Spinal cord (tissue), 10 donors: Measurements from ENCODE around the gene CCL24. TPM values are rescaled to one million over a fixed set of nuclear protein-coding genes. Genes with fewer than 3 reads are reported as not detected.
A peak's percentile ranks its signal among the peaks of the same experiment; 100 is the strongest.
"Not testable (repeated sequence)": the region's sequence is repeated elsewhere in the genome, so short reads cannot be mapped to it uniquely, and the experiment has no call there.

Experiments
- DNase-seq, 6 donors: peaks; one replicate each; pipeline versions ENCODE4 v3.0.0 to v3.0.0-alpha.2; 2013 to 2015; ENCODE audit warnings: low spot score in 6 of 6, low read depth in 4 of 6
- H3K27ac ChIP-seq: one replicate; pipeline ENCODE4 v1.5.1; 2013; ENCODE audit warnings: low read depth, low read length, control low read depth
- H3K27me3 ChIP-seq: one replicate; pipeline ENCODE4 v1.6.1; 2013; ENCODE audit warnings: low read length; ENCODE audit not compliant: control insufficient read depth, insufficient read depth
- H3K36me3 ChIP-seq: one replicate; pipeline ENCODE4 v1.6.1; 2013; ENCODE audit warnings: low read length; ENCODE audit not compliant: control insufficient read depth, insufficient read depth
- H3K4me1 ChIP-seq: one replicate; pipeline ENCODE4 v1.6.1; 2013; ENCODE audit warnings: low read length; ENCODE audit not compliant: control insufficient read depth, insufficient read depth
- H3K4me3 ChIP-seq: one replicate; pipeline ENCODE4 v1.5.1; 2013; ENCODE audit warnings: low read depth, low read length, control low read depth
- H3K9me3 ChIP-seq: one replicate; pipeline ENCODE4 v1.6.1; 2013; ENCODE audit warnings: low read length; ENCODE audit not compliant: control insufficient read depth, insufficient read depth
- WGBS: methylation state at CpG from one replicate; pipeline ENCODE4 v1.1.5; 2013; ENCODE audit warnings: missing lambda C conversion rate; ENCODE audit not compliant: insufficient coverage; 5-methylcytosine and 5-hydroxymethylcytosine counted together
- polyA plus RNA-seq, 2 donors: library from polyadenylated mRNA; unstranded; fragments of 120-200 nt; gene quantifications; one replicate each; pipeline ENCODE4 v1.2.1, GENCODE V29; 2013; ENCODE audit not compliant: insufficient read length in 2 of 2
- total RNA-seq, 2 donors: library from RNA; depleted of rRNA in 1 of 2; stranded (reverse); fragments of 120-200 nt in 1 of 2; fragments of >200 nt in 1 of 2; gene quantifications; one replicate each; pipeline versions ENCODE4 v1.2.3 to v1.2.4, GENCODE V29; 2013 to 2014
- donor health status: healthy.

The CCL24 gene
- total and polyA plus RNA-seq, 4 donors = not detected

DNA sequence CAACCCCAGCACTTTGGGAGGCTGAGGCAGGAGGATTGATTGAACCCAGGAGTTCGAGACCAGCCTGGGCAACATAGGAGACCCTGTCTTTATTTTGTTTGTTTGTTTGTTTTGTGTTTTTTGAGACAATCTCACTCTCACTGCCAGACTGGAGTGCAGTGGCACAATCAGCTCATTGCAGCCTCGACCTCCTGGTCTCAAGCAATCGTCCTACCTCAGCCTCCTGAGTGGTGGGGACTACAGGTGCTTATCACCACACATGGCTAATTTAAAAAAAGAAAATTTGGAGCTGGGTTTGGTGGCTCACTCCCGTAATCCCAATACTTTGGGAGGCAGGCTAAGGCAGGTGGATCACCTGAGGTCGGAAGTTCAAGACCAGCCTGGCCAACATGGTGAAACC is 30.6 kb upstream of the CCL24 start:
- Histone ChIP-seq H3K27me3 (no peaks in the 10 kb centered on the region), H3K36me3 (no peaks in the 10 kb centered on the region), H3K4me3 (no peak overlapping the region), H3K9me3 (no peaks in the 10 kb centered on the region), H3K4me1 (no peaks in the 10 kb centered on the region), H3K27ac (no peak overlapping the region)
- no peak for DNase-seq
- 80% methylated on average over 1 of the region's 5 CpGs for WGBS

DNA sequence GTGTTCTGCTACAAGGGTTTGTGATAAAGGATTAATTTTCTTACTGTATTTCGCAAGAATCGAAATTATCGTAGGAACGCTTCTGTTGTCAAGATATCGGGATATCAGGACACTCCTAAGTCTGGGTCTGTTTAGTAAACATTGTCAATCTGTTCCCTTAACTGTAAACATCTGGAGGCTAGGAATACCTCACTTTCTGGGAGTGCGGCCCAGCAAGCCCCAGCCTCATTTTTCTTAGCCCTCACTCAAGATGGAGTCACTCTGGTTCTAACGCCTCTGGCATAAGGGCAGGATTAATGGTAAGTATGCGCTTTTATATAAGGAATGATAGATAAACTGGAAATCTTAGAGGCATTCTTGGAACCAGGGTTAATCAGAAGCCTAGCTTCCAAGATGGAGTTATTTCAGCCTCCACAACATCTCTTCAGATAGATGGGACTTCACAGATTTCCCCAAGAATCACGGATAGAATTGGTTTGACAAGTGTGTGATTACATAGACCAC is 30.1 kb upstream of the CCL24 start:
- DNase-seq = no peak
- Histone ChIP-seq H3K27ac (no peak overlapping the region), H3K27me3 (no peaks in the 10 kb centered on the region), H3K36me3 (no peaks in the 10 kb centered on the region), H3K4me1 (no peaks in the 10 kb centered on the region), H3K9me3 (no peaks in the 10 kb centered on the region), H3K4me3 (no peak overlapping the region)
- WGBS = 96% methylated on average over 4 of the region's 9 CpGs

DNA sequence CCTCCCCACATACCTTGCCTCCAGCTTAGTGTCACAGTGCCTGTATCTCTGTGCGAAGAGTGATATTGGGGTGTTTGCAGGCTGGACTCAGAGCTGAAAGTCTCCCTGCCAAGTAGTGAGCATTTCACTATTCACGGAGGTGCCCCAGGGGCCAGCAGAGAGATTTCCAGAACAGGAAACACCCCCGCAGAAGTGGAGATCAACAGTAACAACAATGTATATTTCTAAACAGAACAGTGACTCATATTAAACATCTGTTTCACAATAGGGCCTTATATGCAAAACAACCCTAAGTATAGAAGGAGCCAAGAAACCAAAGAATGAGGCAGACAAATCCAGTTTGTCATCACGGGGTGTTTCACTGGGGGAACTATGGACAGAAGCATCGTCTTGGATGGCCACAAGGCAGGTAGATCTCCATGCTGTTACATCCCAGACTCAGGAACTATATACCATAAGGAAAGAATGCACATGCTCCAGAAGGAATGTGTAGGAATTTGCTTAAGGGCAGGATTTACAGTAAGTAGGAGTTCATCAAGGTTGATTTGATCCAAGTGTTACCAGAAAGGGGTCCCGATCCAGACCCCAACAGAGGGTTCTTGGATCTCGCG is 29.3 kb upstream of the CCL24 start:
- H3K4me3 ChIP-seq = no peak overlapping the region
- peak overlapping the region; percentile 10 for H3K27ac ChIP-seq
- H3K36me3 ChIP-seq = no peaks in the 10 kb centered on the region
- no peaks in the 10 kb centered on the region for H3K9me3 ChIP-seq
- DNase-seq = no peak
- 76% methylated on average over 5 of the region's 8 CpGs for WGBS
- no peaks in the 10 kb centered on the region for H3K27me3 ChIP-seq
- no peaks in the 10 kb centered on the region for H3K4me1 ChIP-seq

DNA sequence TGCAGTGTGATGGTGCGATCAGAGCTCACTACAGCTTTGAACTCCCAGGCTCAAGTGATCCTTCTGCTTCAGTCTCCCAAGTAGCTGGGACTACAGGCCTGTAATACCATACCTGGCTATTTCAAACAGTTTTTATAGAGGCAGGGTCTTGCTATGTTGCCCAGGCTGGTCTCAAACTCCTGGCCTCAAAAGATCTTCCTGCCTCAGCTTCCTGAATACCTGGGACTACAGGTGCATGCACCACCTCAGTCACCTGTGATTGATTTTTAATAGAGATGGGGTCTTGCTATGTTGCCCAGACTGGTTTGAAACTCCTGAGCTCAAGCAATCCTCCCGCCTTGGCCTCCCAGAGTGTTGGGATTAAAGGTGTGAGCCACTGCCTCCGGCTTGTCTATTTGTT is 26.4 kb upstream of the CCL24 start:
- H3K27me3 ChIP-seq = no peaks in the 10 kb centered on the region
- DNase-seq = no peak
- H3K36me3 ChIP-seq = no peaks in the 10 kb centered on the region
- no peaks in the 10 kb centered on the region for H3K4me1 ChIP-seq
- WGBS = 86% methylated on average over 1 of the region's 3 CpGs
- H3K9me3 ChIP-seq = no peaks in the 10 kb centered on the region
- no peak overlapping the region for H3K4me3 ChIP-seq
- no peak overlapping the region for H3K27ac ChIP-seq

DNA sequence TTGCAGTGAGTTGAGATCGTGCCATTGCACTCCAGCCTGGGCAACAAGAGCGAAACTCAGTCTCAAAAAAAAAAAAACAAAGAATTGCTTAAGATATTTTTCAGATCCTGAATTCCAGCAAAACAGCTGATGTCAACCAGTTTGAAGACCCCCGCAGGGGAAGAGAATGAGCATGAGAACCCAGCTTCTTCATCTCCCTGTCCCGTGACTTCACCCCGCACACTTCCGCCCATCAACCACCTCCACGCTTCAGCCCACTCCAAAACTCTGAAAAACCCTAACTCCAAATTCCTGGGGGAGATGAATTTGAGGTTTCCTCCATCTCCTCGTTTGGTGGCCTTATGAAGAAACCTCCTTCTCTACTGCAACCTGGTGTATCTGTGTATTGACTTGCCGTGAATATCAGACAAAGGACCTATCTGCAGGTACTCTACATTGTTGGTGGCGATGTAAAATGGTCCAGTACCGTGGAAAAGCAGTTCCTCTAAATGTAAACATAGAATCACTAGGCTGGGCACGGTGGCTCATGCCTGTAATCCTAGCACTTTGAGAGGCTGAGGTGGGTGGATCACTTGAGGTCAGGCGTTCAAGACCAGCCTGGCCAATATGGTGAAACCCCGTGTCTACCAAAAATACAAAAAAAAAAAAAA is 24.8 kb upstream of the CCL24 start:
- not testable (repeated sequence) for H3K9me3 ChIP-seq, H3K4me3 ChIP-seq, H3K4me1 ChIP-seq, H3K27me3 ChIP-seq, DNase-seq, H3K27ac ChIP-seq, H3K36me3 ChIP-seq
- 100% methylated on average over 1 of the region's 14 CpGs for WGBS

DNA sequence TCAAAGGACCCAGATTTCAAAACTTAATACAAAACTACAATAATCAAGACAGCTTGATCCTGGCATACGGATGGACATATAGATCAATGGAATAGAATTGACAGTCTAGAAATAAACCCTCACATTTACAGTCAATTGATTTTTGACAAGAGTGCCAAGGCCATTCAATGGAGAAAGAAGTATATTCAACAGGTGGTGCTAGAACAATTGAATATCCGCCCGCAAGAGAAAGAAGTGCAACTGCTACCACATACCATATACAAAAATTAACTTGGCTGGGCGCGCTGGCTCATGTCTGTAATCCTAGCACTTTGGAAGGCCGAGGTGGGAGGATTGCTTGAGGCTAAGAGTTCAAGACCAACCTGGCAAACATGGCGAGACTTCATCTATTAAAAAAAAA is 23.2 kb upstream of the CCL24 start:
- Histone ChIP-seq H3K4me3 (no peak overlapping the region), H3K36me3 (no peaks in the 10 kb centered on the region), H3K9me3 (no peaks in the 10 kb centered on the region), H3K4me1 (no peaks in the 10 kb centered on the region), H3K27ac (no peak overlapping the region), H3K27me3 (no peaks in the 10 kb centered on the region)
- no peak for DNase-seq
- no CpG with 5 or more reads among the region's 7 CpGs for WGBS

DNA sequence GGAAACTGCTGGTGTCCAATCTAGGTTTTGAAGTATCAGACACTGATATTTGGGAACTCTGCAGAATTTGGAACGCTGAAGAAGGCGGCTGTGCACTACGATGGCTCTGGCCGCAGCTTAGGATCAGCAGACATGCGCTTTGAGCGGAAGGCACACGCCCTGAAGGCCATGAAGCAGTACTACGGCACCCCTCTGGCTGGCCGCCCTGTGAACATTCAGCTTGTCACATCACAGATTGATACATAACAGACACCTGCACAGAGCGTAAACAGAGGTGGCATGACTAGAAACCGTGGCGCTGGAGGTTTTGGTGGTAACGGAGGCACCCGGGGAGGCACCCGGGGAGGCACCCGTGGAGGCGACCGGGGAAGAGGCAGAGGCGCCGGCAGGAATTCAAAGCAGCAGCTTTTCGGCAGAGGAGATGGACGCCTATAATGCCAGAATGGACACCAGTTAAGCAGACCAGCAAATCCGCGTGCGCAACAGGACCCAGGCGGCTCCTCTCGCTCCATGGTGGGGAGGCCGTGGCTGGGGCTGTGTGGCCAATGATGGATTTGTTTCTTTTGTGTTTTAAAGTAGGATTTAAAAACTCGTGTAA is 22.2 kb upstream of the CCL24 start:
- no peak overlapping the region for H3K27ac ChIP-seq
- no peaks in the 10 kb centered on the region for H3K27me3 ChIP-seq
- DNase-seq = no peak
- H3K36me3 ChIP-seq = no peaks in the 10 kb centered on the region
- H3K4me3 ChIP-seq = no peak overlapping the region
- H3K4me1 ChIP-seq = no peaks in the 10 kb centered on the region
- H3K9me3 ChIP-seq = no peaks in the 10 kb centered on the region
- 94% methylated on average over 22 of the region's 29 CpGs for WGBS

DNA sequence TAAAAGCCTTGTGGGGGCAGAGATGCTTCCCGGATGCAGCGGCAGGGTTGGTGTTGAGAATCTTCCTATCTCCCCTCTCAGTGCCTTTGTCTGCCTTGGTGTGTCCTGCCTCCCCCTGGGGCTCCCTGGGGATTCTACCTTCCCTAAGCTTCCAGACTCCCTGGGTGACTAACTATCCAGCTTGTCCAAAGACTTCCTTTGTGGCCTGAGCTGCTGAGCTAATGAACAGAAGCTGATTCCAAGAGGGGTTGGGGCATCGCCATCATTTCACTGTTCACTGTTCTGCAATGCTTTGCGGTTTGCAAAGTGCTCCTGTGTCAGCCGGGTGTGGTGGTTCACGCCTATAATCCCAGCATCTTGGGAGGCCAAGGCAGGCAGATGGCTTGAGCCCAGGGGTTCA is 20.1 kb upstream of the CCL24 start:
- not testable (repeated sequence) for DNase-seq, H3K27ac ChIP-seq, H3K4me3 ChIP-seq, H3K9me3 ChIP-seq, H3K36me3 ChIP-seq, H3K27me3 ChIP-seq, H3K4me1 ChIP-seq
- 75% methylated on average over 4 of the region's 6 CpGs for WGBS

DNA sequence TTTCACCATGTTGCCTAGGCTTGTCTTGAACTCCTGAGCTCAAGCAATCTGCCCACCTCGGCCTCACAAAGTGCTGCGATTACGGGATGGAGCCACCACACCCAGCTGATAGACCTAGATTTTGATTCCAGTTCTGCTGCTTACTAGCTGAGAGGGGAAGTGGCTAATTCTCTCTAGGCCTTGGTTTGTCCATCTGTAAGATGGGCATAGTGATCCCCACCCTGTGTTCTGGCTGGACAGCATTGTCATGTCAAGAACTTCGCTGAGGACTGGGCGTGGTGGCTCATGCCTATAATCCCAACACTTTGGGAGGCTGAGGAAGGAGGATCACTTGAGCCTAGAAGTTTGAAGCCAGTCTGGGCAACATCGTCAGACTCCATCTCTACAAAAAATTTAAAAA is 17.4 kb upstream of the CCL24 start:
- Histone ChIP-seq H3K27ac (no peak overlapping the region), H3K4me3 (no peak overlapping the region), H3K27me3 (no peaks in the 10 kb centered on the region), H3K4me1 (no peaks in the 10 kb centered on the region), H3K9me3 (no peaks in the 10 kb centered on the region), H3K36me3 (no peaks in the 10 kb centered on the region)
- WGBS = 90% methylated on average over 3 of the region's 6 CpGs
- DNase-seq = no peak

DNA sequence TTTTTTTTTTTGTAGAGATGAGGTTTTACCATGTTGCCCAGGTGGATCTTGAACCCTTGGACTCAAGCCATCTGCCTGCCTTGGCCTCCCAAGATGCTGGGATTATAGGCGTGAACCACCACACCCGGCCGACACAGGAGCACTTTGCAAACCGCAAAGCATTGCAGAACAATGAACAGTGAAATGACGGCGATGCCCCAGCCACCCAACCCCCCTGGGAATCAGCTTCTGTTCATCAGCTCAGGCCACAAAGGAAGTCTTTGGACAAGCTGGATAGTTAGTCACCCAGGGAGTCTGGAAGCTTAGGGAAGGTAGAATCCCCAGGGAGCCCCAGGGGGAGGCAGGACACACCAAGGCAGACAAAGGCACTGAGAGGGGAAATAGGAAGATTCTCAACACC is 16.1 kb upstream of the CCL24 start:
- WGBS = 39% methylated on average over 4 of the region's 6 CpGs
- H3K27ac ChIP-seq, H3K4me1 ChIP-seq, H3K36me3 ChIP-seq, H3K9me3 ChIP-seq, H3K4me3 ChIP-seq, H3K27me3 ChIP-seq, DNase-seq: not testable (repeated sequence)
